AG20443 (cell line): ENCODE measurements around the gene PLTP.
"Not testable (repeated sequence)": the region's sequence is repeated elsewhere in the genome, so short reads cannot be mapped to it uniquely, and the experiment has no call there.

Experiments
- DNase-seq: peaks from one replicate; pipeline ENCODE4 v3.0.0; 2012; ENCODE audit warnings: low spot score, mixed read lengths

The PLTP gene

DNA sequence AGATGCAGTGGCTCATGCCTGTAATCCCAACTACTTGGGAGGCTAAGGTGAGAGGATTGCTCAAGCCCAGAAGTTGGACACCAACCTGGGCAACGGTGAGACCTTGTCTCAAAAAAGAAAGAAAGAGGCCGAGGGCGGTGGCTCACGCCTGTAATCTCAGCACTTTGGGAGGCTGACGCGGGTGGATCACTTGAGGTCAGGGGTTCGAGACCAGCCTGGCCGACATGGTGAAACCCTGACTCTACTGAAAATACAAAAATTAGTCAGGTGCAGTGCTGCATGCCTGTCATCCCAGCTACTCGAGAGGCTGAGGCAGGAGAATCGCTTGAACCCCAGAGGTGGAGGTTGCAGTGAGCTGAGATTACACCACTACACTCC is 37.9 kb downstream of the PLTP start:
- not testable (repeated sequence) for DNase-seq

DNA sequence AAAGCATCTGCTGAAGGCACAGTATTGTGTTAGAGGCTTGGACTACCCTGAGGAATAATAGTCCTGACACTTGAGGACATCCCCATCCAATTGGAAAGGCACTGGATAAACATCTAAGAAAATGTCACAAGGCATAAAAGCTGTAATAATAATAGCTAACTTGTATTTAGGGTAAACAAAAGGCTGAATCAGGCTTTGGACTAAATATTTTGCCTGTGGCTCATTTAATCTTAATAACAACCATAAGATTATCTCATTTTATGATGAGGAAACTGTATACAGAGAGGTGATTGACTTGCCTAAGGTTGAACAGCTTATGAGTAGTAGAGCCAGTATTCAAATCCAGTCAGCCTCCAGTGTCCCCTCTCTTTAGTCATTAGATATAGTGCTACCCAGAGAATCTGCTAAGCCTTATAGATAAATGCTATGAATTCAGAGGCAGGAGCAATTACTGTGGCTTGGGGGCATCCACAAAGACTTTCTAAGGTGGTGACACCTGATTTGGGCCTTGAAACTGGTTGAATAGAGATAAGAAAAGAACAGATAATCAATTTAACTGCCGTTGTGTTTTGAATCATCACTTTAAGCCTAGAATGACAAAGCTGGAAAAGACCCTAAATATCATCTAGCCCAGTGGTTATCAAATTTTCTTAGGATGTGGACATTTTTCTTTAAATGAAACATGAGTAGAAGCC is 38.4 kb downstream of the PLTP start:
- no peak for DNase-seq

DNA sequence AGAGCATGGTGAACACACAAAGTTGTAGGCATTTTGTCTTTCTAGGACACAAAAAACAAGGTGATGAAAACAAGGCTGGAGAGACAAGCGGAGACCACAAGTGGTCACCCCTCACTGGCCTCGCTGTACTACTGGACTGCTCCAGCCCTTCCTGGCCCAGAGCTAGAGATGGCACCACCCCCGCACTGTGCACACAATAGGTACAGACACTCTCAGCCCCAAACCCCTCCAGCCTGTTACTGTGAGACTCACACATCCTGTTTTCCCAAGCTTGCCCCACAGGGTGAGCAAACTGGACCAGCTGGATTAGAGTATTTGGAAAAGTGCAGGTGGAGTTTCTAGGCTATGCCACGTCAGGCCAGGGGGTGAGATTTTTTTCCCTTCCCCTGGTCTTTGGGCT is 39.3 kb downstream of the PLTP start:
- no peak for DNase-seq

DNA sequence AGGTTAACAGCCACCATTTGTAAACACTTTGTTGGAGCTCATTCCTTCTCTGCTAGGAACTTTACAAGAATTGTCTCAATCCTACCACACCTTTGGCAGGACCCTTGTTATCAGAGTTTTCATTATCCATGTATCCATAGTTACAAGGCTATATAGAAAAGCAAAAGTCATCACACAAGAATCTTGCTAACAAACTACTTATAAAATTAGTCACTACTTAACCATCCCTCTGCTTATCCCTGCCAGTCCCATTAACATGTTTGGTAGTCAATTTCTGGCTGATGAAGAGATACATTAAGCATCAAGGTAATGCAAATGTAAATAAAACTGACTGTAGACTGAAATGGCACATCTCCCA is 44.2 kb downstream of the PLTP start:
- DNase-seq = peak; percentile 70

DNA sequence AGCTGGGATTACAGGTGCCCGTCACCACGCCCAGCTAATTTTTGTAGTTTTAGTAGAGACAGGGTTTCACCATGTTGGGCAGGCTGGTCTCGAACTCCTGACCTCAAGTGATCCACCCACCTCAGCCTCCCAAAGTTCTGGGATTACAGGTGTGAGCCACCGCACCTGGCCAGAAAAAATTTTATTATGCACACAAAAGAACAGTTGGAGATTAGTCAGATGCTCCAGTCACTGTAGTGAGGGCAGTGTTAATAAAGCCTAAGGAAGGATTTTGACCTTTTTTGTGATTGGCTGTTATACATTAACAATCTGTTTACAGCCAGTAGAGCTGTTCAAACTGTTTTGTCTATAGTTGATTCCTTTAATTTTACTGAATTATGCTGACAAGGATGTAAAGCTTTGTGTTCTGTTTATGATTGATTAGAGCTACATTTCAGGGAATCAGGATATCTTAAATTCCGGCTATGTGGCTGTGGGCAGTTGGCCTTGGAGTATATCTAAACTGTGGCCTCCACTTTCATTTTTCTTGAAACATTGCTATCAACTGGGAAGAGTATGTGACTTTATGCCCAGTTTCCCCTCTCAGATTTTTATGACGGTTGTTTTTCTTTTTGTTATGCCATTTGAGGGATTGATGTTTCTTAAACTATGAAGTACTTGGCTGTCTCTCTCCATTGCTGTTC is 44.7 kb downstream of the PLTP start:
- no peak for DNase-seq

DNA sequence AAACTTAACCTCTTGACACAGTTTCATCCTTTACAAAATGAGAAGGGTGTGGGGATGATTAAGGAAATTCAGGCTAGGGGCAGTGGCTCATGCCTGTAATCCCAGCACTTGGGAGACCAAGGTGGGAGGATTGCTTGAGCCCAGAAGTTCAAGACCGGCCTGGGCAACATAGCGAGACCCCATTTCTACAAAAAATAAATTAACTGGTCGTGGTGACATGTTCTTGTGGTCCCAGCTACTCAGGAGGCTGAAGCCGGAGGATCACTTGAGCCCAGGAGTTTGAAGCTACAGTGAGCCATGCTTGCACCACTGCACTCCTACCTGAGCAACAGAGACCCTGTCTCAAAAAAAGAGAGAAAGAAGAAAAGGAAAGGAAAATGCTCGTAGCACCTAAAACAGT is 45.5 kb downstream of the PLTP start:
- DNase-seq = no peak

DNA sequence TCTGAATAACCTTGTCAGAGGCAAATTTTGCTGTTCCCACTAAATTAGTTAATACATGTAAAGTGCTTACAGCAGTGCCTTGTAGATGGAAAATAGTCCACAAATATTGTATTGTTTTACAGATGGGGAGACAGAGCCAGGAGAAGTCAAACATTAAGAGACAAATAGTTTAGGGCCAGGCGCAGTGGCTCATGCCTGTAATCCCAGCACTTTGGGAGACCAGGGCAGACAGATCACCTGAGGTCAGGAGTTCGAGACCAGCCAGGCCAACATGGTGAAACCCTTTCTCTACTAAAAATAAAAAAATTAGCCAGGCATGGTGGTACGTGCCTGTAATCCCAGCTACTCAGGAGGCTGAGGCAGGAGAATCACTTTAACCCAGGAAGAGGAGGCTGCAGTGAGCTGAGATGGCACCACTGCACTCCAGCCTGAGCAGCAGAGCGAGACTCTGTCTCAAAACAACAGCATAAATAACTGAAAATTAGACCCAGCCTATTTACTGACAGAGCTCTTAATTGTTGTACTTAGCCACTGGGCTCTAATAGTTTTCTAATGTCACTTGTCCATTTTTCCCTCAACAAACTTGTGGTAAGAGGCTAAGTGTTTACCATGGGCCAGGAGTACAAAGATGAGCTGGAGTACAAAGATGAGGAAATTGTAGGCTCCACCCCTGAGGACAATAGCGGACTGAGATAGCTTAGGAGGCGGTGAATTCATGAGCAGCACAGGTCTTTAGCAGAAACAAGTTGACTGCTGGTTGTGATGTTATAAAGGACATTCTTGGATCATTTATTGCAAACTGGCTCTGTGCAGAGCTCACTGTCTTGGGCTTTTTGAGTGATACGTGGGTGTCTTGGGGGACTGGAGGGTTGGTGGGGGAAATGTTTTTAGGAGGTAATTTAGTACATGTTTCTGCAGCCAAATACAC is 48.1 kb downstream of the PLTP start:
- no peak for DNase-seq

DNA sequence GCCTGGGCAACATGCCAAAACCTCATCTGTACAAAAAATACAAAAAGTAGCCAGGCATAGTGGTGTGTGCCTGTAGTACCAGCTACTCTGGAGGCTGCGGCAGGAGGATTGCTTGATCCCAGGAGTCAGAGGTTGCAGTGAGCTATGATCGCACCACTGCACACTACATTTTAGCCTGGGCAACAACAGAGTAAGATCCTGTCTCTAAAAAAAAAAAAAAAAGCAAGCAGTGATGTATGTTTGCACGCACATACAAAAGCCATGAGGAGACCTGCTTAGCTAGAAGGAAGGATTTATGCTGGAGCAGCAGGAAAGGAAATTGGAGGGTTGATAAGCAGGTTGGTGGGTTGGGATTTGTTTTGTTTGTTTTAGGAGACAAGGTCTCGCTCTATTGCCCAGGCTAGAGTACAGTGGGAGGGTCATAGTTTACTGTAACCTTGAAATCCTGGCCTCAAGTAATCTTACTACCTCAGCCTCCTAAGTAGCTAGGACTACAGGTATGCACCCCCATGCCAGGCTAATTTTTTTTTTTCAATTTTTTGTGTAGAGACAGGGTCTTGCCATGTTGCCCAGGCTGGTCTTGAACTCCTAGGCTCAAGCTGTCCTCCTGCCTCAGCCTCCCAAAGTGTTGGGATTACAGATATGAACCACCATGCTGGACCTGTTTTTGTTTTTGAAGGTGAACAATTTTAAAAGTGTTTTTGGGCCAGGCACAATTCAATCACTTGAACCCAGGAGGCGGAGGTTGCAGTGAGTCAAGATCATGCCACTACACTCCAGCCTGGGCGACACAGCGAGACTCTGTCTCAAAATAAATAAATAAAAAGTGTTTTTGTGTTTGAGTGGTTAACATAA is 50.5 kb downstream of the PLTP start:
- no peak for DNase-seq

DNA sequence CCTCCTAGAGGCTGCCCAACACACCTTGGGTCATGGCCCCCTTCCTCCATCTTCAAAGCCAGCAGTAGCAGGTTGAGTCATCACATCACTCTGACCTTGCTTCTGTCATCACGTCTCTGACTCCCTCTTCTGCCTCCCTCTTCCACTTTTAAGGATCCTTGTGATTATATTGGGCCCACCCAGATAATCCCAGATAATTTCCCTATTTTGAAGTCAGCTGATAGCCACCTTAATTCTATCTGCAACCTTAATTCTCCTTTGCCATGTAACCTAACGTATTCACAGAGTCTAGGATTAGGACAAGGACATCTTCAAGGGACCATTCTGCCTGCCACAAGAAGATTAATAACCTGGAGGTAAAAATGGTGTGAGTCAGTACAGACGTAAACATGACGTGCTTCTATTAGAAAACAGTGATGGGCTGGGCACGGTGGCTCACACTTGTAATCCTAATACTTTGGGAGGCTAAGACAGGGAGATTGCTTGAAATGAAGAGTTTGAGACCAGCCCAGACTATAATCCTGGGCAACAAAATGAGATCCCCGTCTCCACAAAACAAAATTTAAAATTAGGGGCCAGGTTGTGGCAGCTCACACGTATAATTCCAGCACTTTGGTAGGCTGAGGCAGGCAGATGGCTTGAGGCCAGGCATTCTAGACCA is 51.3 kb downstream of the PLTP start:
- DNase-seq = no peak

DNA sequence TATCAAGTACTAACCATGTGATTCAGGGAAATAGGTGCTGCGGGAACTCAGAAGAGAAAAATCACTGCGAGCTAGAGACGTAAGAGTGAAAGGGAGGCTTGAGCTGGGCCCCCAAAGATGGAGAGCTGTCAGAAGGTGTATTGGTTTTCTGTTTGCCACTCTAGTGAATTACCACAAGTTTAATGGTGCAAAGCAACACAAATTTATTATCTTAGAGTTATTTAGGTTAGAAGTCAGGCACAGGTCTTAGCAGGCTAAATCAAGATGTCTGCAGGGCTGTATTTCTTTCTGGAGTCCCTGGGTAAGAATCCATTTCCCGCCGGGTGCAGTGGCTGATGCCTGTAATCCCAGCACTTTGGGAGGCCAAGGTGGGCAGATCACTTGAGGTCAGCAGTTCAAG is 52.0 kb downstream of the PLTP start:
- DNase-seq = no peak

DNA sequence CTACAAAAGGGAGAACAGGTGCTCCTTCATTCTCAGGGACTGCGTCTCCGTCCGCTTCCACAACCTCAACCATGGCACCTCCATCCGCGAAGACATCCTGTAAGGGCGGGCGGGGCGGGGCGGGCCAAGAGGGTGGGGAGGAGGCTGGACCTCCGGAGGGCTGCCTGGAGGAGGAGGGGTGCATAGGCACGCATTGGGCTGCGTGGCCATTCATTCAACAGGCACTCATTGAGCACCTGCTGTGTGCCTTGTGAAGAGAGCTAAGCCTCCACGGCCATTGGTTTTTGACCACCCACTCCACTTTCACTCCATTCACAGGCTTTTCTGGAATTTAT is 54.1 kb downstream of the PLTP start:
- DNase-seq = peak; percentile 31

DNA sequence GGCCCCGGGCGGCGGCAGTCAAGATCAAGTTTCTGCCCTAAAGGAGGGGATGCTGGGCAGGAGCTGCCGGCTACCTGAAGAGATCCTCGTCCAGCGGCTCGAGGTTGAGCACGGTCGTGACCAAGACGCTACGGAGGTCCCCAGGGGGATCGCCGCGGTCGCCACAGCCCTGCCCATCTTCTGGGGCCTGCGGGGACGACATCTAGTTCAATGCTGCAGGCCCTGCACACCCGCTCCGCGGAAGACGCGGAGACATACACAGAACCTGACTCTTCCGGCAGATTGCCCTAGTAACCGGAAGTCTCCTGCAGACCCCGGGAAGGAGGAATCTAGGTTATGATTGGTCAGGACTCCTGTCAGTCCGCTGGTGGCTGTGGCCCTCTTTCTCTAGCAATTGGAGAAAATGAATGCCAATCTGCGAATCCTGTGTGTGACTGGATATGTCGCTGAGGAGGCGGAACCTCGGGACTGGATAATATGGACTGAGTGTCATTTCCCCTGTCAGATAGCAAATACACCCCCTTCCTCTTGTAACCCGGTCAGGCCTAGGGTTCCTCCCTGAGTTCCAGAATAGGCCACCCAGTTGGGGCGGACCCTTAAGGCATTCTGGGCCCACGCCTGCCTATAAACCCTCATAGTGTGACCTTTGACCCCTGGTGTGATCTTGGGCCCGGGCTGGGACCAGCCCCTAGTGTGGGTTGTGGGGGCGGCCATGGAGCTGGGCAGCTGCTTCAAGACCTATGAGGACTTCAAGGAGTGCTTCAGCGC is 54.7 kb downstream of the PLTP start, which contains the start of the genes ACOT8 and ZSWIM3:
ACOT8 (minus strand) TSS at position 279 of the 768 bp plus-strand sequence; CDS start at position 202, 77 bp downstream.
ZSWIM3 (plus strand) TSS at position 501 of the 768 bp plus-strand sequence; CDS start at position 713, 212 bp downstream.
- peak; percentile 100 for DNase-seq

DNA sequence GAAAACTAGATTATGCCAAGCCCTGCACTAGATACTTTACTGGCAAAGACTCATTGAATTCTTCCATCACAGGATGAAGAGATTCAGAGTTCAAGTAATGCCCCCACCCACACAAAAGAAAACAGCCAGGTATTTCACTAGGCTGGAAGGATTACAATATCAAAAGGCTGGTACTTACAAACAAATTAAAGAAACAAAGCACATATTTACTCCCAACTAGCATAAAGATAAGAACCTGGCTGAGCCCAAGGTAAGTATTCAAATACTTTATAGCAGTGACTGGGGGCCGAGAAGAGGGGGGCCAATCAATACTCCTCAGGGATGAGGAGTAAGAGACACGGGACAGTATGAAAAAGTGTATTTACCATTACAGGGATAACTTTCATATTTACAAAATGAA is 58.5 kb downstream of the PLTP start:
- no peak for DNase-seq

DNA sequence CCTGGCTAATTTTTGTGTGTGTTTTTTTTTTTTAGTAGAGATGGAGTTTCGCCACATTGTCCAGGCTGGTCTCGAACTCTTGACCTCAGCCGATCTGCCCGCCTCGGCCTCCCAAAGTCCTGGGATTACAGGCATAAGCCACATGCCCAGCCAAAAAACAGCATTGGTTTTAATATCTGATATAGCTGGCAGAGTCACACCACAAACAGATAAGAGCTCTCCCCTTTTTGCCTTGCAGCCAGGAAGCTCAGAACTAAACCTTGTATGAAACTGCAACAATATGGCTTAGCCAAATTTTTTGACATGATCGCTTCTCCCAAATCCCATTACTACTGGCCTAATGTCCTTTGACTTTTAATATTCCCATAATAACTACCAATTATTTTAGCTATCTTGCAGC is 59.6 kb downstream of the PLTP start:
- no peak for DNase-seq

DNA sequence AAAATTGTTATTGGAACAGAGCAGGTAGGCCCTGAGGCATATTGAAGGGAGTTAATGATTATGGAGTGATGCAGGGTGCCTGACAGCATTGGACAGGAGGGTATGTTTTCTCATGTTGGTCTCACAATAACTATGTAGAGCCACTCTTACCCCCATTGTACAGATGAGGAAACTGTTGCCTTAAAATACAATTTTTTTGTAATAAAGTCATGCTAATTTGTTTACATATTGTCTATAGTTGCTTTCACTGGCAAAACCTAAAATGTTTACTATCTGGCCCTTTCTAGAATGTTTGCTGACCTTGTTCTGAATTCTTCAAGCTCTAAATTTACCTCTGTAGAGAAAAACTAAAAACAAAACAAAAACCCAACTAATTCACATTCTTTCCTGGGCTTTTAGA is 60.5 kb downstream of the PLTP start:
- DNase-seq = no peak

DNA sequence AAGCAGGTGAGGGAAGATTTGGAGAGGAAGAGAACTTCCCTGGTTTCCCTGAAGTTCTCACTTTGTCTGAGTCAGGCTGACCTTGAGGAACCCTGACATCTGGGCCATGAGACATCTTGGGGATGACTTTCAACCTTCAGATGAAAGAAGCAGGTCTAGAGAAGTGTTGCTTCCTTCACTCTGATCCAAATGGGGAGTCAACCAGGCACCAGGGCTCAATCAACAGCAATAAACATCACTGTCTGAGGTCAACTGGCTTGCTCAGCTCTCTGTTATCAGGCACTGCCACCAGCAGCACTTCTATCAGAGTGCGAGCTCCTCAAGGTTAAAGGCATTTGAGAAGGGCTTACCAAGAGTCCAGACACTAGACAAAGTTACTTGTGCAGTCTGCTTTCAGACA is 61.0 kb downstream of the PLTP start:
- DNase-seq = no peak

DNA sequence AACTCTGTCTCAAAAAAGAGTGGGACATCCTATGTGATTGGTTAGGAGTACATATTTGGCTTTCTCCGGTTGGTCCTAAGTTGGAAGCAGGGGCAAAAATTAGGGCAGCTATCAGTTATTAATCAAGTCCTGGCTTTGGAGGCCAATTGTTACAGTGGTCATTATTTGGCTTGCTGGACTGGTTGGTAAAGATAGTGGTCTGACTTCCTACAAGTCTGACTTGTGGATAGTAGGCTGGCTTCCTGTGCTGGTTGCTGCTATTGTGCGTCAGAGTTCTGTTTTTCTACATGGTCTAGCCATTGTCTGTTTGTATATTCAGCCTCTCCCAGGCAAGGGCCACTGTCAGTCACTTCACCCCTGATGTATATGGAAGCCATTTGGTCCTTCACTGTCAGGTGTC is 61.7 kb downstream of the PLTP start:
- no peak for DNase-seq

DNA sequence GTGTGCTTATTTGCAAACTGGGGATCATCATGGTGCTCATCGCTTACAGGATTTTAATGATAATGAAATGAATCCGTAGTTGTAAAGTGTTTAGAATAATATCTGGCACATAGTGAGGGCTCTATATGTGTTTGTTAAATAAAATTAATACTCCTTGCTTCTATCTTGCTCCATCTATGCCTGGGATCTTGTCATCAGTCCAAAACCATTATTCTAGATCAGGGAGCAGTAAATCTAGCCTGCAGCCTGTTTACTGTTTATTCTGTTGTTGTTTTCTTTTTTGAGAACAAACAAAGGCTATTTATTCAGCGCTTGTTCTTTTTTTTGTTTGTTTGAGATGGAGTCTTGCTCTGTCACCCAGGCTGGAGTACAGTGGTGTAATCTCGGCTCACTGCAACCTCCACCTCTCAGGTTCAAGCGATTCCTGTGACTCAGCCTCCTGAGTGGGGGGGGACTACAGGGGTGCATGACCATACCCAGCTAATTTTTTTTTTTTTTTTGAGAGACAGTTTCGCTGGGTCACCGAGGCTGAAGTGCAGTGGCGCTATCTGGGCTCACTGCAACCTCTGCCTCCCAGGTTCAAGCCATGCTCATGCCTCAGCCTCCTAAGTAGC is 62.9 kb downstream of the PLTP start:
- DNase-seq = no peak
